Skeletal muscle tissue (tissue), 4 donors: ENCODE data around the gene RERE. TPM values are rescaled to one million over a fixed set of nuclear protein-coding genes. Genes with fewer than 3 reads are reported as not detected.

Experiments used
- H3K27ac ChIP-seq: one replicate; pipeline ENCODE4 v1.7.0; 2013; ENCODE audit warnings: mild to moderate bottlenecking, low read depth, low read length, inconsistent platforms
- H3K27me3 ChIP-seq, 3 donors: one replicate each; pipeline ENCODE4 v1.7.0; 2013; ENCODE audit warnings: low read length in 3 of 3; ENCODE audit not compliant: control insufficient read depth in 3 of 3, insufficient read depth in 3 of 3
- H3K36me3 ChIP-seq, 3 donors: one replicate each; pipeline ENCODE4 v1.7.0; 2013; ENCODE audit warnings: low read length in 3 of 3; ENCODE audit not compliant: control insufficient read depth in 3 of 3, insufficient read depth in 3 of 3
- H3K4me1 ChIP-seq, 3 donors: one replicate each; pipeline ENCODE4 v1.7.0; 2013; ENCODE audit warnings: low read length in 3 of 3, mild to moderate bottlenecking in 3 of 3; ENCODE audit not compliant: control insufficient read depth in 3 of 3, insufficient read depth in 3 of 3
- H3K4me3 ChIP-seq, 3 donors: one replicate each; pipeline ENCODE4 v1.7.0; 2013; ENCODE audit warnings: low read length in 3 of 3
- H3K9ac ChIP-seq, 3 donors: one replicate each; pipeline ENCODE4 v1.7.0; 2013; ENCODE audit warnings: low read length in 3 of 3, mild to moderate bottlenecking in 3 of 3, moderate library complexity in 2 of 3, low read depth in 1 of 3
- H3K9me3 ChIP-seq, 3 donors: one replicate each; pipeline ENCODE4 v1.7.0; 2013; ENCODE audit warnings: low read length in 3 of 3; ENCODE audit not compliant: control insufficient read depth in 3 of 3
- total RNA-seq: library from RNA; depleted of rRNA; stranded (reverse); fragments of >200 nt; gene quantifications from one replicate; pipeline ENCODE4 v1.2.3, GENCODE V29; 2014
- donor health status: Osteomylitis.

The RERE gene
- total RNA-seq, 1 donor from 2014 or later = 212 TPM

- Histone ChIP-seq H3K4me1 (peaks cover 18 to 35% (median 35%) of the 10 kb centered on the region in 3 donors), H3K36me3 (no peaks in the 10 kb centered on the region), H3K27me3 (no peaks in the 10 kb centered on the region), H3K9me3 (no peaks in the 10 kb centered on the region), H3K9ac (peak overlapping the region in 1 of 3 donors; percentile 16), H3K27ac (no peak overlapping the region), H3K4me3 (no peak overlapping the region)
Observed at GRCh38 chr1:8523666-8524206, 293.7 kb downstream of the RERE start.

- peaks cover 28 to 45% (median 35%) of the 10 kb centered on the region in 3 donors for H3K4me1 ChIP-seq
- H3K9ac ChIP-seq = no peak overlapping the region
- no peaks in the 10 kb centered on the region for H3K9me3 ChIP-seq
- H3K27ac ChIP-seq = no peak overlapping the region
- H3K36me3 ChIP-seq = no peaks in the 10 kb centered on the region
- H3K4me3 ChIP-seq = no peak overlapping the region
- H3K27me3 ChIP-seq = no peaks in the 10 kb centered on the region
Observed at GRCh38 chr1:8520483-8520966, 296.9 kb downstream of the RERE start.

GRCh38 chr1:8519167-8519566 is 298.3 kb downstream of the RERE start:
- Histone ChIP-seq H3K36me3 (no peaks in the 10 kb centered on the region), H3K27me3 (no peaks in the 10 kb centered on the region), H3K9me3 (no peaks in the 10 kb centered on the region), H3K27ac (no peak overlapping the region), H3K9ac (no peak overlapping the region), H3K4me3 (no peak overlapping the region), H3K4me1 (peaks cover 22 to 36% (median 24%) of the 10 kb centered on the region in 3 donors)

DNA sequence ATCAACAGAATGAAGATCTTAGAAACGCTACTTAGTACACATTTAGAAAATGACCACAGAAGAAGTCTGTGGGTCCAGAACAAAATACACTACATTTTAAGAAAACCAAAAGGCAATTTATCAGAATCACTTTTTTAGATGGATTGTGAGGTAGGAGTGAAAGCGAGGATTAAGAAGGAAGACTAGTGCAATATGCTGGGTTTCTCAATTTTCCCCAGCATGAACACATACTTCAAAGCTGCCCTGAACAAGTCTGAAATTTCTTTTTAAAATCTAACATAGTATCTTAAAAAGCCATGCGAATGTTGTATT is 299.0 kb downstream of the RERE start:
- Histone ChIP-seq H3K36me3 (no peaks in the 10 kb centered on the region), H3K9ac (no peak overlapping the region), H3K4me1 (peaks cover 15 to 29% (median 16%) of the 10 kb centered on the region in 3 donors)

DNA sequence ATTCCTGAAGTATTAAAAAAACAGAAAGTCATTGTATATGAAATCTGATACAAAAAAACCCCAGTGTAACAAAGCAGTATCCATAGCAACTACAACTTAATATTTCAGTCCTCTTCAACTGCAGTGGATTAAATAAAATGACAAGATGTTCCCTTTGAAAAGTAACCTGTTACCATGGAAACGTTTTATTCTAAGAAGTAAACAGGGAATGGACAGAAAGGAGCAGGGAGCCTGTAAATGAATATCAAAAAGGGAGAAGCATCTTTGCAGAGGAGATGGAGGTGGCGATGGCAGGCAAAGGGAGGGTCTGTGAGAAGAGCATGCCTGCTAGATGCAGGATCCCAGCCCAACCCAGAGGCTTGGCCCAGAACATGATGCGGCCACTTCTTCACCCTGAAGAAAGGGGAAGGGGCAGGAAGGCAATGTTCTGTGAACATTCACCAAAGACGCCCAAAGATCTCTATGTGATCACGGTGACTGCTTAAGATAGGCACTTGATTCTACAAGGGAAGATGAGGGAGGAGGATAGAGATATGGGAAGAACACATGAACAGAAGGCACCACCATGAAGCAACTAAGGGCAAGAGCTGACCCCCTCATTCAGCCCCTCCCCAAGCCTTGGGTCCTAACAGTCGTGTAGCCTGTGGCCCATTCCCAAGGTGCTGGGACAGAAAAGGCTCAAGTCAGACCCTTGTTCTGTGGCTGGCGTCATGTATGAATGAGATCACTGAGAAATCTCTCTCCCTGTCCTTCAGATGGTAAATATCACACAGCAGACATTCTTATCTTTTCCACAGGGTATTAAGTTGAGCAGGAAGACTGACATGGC is 299.6 kb downstream of the RERE start:
- Histone ChIP-seq H3K27ac (peak overlapping the region; percentile 13), H3K9me3 (no peaks in the 10 kb centered on the region), H3K4me1 (peaks cover 13 to 26% (median 14%) of the 10 kb centered on the region in 3 donors)

More for the DNA sequence above, 299.0 kb downstream of the RERE start:
- no peak overlapping the region for H3K27ac ChIP-seq
- no peaks in the 10 kb centered on the region for H3K27me3 ChIP-seq
- no peaks in the 10 kb centered on the region for H3K9me3 ChIP-seq
- no peak overlapping the region for H3K4me3 ChIP-seq

GRCh38 chr1:8516793-8517556 is 300.5 kb downstream of the RERE start:
- H3K4me3 ChIP-seq = no peak overlapping the region
- H3K9ac ChIP-seq = no peak overlapping the region
- H3K36me3 ChIP-seq = no peaks in the 10 kb centered on the region
- peaks cover 13 to 26% (median 14%) of the 10 kb centered on the region in 3 donors for H3K4me1 ChIP-seq
- no peaks in the 10 kb centered on the region for H3K9me3 ChIP-seq
- H3K27ac ChIP-seq = no peak overlapping the region
- no peaks in the 10 kb centered on the region for H3K27me3 ChIP-seq

More for the DNA sequence above, 299.6 kb downstream of the RERE start:
- Histone ChIP-seq H3K9ac (no peak overlapping the region), H3K4me3 (no peak overlapping the region), H3K36me3 (no peaks in the 10 kb centered on the region), H3K27me3 (no peaks in the 10 kb centered on the region)

GRCh38 chr1:8516278-8516777 is 301.1 kb downstream of the RERE start:
- no peak overlapping the region for H3K4me3 ChIP-seq
- no peaks in the 10 kb centered on the region for H3K36me3 ChIP-seq
- H3K27me3 ChIP-seq = no peaks in the 10 kb centered on the region
- no peaks in the 10 kb centered on the region for H3K9me3 ChIP-seq
- no peak overlapping the region for H3K9ac ChIP-seq
- no peak overlapping the region for H3K27ac ChIP-seq
- peaks cover 14 to 29% (median 17%) of the 10 kb centered on the region in 3 donors for H3K4me1 ChIP-seq

GRCh38 chr1:8512504-8512903 is 304.9 kb downstream of the RERE start:
- H3K27me3 ChIP-seq = no peaks in the 10 kb centered on the region
- H3K9ac ChIP-seq = no peak overlapping the region
- peaks cover 19 to 30% (median 25%) of the 10 kb centered on the region in 3 donors for H3K4me1 ChIP-seq
- H3K27ac ChIP-seq = no peak overlapping the region
- H3K9me3 ChIP-seq = no peaks in the 10 kb centered on the region
- H3K36me3 ChIP-seq = no peaks in the 10 kb centered on the region
- H3K4me3 ChIP-seq = no peak overlapping the region

DNA sequence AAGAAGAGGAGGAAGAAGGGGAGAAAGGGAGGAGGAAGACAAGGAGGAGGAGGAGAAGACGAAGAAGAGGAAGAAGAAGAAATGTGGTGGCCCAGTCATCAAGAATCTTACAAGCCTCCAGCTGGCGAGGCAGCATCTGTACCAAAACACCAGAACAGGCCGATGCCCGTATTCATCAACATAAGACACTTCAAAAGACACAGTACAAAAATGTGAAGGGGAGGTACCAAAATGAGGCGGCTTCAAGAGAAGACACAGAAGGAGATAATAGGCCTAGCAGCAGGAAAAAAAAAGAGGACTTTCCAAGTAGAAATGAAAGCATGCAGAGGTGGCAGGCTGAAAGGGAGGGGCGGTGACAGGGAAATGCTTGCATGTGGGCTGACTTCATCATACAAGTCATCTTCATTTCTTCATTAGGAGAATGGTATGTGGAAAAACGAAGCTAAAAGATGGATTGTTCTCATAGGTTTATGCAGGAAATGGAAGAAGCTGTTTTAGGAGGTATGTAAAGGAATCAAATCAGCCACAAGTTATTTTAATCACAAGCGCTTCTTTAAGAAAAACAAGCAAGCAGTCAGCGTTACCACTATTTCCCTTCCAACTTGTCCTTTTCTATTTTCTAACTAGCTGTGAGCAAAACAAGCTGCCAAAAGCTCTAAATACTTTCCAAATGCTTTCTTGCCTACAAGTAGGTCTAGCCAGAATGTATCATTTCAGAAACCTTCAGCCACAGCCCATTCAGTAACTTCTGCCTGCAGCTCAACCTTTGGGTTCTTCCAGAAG is 307.2 kb downstream of the RERE start:
- Histone ChIP-seq H3K36me3 (peaks cover 0 to 3% (median 0%) of the 10 kb centered on the region in 3 donors), H3K27ac (peak overlapping the region; percentile 38), H3K9me3 (no peaks in the 10 kb centered on the region), H3K4me1 (peaks cover 22 to 31% (median 27%) of the 10 kb centered on the region in 3 donors), H3K9ac (peak overlapping the region in 2 of 3 donors; percentile 9 to 10), H3K27me3 (no peaks in the 10 kb centered on the region), H3K4me3 (peak overlapping the region; percentile 1 to 42 (median 20))
